ENCODE measurements around the gene SHC4. TPM values are rescaled to one million over a fixed set of nuclear protein-coding genes. Genes with fewer than 3 reads are reported as not detected.

The SHC4 gene
- total RNA-seq, 1 donor from 2014 or later, result 0.68 TPM

DNA sequence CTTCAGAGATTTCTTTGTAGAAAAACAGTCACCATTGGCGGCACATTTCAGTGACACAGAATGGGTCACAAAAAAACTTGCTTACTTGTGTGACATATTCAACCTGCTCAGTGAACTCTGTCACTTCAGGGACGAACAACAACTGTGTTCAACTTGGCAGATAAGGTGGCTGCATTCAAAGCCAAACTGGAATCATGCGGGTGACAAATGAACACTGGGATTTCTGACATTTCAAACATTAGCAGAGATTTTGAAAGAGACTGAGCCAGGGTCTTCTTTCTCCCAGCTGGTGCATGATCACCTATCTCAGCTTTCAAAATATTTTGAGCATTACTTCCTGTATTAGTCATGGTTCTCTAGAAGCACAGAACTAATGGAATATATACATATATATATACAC is 87.7 kb downstream of the SHC4 start:
- peaks cover 22% of the 10 kb centered on the region for H3K4me1 ChIP-seq
- H3K4me3 ChIP-seq, result no peak overlapping the region
- TF ChIP-seq, protein P1, sequence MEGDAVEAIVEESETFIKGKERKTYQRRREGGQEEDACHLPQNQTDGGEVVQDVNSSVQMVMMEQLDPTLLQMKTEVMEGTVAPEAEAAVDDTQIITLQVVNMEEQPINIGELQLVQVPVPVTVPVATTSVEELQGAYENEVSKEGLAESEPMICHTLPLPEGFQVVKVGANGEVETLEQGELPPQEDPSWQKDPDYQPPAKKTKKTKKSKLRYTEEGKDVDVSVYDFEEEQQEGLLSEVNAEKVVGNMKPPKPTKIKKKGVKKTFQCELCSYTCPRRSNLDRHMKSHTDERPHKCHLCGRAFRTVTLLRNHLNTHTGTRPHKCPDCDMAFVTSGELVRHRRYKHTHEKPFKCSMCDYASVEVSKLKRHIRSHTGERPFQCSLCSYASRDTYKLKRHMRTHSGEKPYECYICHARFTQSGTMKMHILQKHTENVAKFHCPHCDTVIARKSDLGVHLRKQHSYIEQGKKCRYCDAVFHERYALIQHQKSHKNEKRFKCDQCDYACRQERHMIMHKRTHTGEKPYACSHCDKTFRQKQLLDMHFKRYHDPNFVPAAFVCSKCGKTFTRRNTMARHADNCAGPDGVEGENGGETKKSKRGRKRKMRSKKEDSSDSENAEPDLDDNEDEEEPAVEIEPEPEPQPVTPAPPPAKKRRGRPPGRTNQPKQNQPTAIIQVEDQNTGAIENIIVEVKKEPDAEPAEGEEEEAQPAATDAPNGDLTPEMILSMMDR (IDR thresholded peaks at IDR 0.05), result no peak
- no peak overlapping the region for H3K27ac ChIP-seq
- H3K27me3 ChIP-seq (ENCODE audit: low read depth), result no peaks in the 10 kb centered on the region
- intact Hi-C loops (cut with DNase I), result no loop called here
- H3K36me3 ChIP-seq, result no peaks in the 10 kb centered on the region
- no peaks in the 10 kb centered on the region for H3K9me3 ChIP-seq
- no peak for ATAC-seq
- no peak for DNase-seq

DNA sequence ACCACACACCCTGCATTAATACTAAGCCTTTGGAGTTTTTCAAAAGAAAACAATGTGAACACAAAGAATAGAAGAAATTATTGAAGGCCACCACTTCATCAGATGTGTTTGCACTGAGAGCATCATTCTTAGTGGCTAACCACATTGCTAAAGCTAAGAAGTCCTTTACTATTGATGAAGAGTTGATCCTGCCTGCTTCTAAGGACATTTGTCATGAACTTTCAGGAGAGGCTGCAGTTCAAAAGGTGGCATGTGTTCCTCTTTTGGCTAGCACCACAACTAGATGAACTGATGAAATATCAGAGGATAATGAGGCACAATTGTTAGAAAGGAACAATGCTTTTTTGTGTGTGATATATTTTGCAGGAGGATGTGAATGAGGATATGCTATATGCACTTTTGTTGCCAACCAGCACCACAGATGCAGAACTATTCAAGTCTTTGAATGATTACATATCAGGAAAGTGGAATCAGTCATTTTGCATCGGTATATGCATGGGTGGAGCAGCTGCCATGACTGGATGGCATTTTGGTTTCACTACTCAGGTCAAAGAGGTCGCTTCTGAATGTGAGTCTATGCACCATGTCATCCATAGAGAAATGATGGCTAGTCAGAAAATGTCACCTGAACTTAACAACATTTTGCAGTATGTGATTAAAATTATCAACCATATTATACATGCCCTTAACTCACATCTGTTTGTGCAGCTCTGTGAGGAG is 88.3 kb downstream of the SHC4 start:
- no peak overlapping the region for H3K4me3 ChIP-seq
- no peaks in the 10 kb centered on the region for H3K36me3 ChIP-seq
- H3K27me3 ChIP-seq (ENCODE audit: low read depth), result no peaks in the 10 kb centered on the region
- DNase-seq, result no peak
- TF ChIP-seq, protein P1 (IDR thresholded peaks at IDR 0.05), result no peak
- H3K4me1 ChIP-seq, result peaks cover 22% of the 10 kb centered on the region
- H3K27ac ChIP-seq, result no peak overlapping the region
- intact Hi-C loops (cut with DNase I), result no loop called here
- no peak for ATAC-seq
- H3K9me3 ChIP-seq, result no peaks in the 10 kb centered on the region

DNA sequence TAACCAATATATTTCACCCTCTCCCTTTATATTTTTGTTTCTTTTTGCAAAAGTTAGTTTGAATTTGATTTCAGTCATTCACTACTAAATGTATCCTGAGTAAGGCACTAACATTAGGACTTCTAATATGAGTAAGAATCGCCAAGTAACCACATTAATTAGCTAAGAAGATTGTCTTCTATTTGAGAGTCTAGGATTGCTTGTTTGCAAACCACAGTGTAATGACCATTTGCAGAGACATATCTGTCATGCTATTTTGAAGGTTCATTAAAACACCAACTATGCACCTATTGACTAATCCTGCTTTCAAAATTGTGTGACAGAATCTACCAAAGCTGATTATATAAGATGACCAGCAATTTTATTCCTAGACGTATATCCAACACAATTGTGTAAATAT is 91.1 kb downstream of the SHC4 start:
- ATAC-seq (no peak), DNase-seq (no peak)
- Histone ChIP-seq H3K4me1 (peaks cover 9% of the 10 kb centered on the region), H3K36me3 (no peaks in the 10 kb centered on the region), H3K27me3 (ENCODE audit: low read depth) (no peaks in the 10 kb centered on the region), H3K4me3 (no peak overlapping the region), H3K27ac (no peak overlapping the region), H3K9me3 (no peaks in the 10 kb centered on the region)
- TF ChIP-seq, protein P1 (IDR thresholded peaks at IDR 0.05), result no peak
- intact Hi-C loops (cut with DNase I), result no loop called here

DNA sequence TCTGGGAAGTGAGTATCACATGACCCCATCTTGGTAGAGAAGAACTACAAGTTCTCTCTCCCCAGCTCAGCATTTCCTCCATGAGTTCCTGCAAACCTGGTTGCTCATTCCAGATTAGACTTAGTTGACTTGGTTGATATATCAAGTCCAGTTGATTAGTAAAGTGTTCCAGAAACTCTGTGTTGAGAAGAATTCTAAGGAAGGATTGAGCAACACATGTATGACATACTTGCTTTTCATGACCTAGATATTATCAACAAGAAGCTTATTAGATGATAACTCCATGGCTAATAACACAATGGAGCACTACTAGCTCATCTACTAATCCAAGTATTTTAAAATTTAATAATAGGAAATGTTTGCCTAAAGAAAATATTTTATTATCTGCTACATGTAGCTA is 92.2 kb downstream of the SHC4 start:
- Histone ChIP-seq H3K36me3 (no peaks in the 10 kb centered on the region), H3K4me1 (peaks cover 5% of the 10 kb centered on the region), H3K27me3 (ENCODE audit: low read depth) (no peaks in the 10 kb centered on the region), H3K9me3 (no peaks in the 10 kb centered on the region), H3K27ac (no peak overlapping the region), H3K4me3 (no peak overlapping the region)
- intact Hi-C loops (cut with DNase I), result no loop called here
- TF ChIP-seq, protein P1 (IDR thresholded peaks at IDR 0.05), result no peak
- ATAC-seq (no peak), DNase-seq (no peak)

DNA sequence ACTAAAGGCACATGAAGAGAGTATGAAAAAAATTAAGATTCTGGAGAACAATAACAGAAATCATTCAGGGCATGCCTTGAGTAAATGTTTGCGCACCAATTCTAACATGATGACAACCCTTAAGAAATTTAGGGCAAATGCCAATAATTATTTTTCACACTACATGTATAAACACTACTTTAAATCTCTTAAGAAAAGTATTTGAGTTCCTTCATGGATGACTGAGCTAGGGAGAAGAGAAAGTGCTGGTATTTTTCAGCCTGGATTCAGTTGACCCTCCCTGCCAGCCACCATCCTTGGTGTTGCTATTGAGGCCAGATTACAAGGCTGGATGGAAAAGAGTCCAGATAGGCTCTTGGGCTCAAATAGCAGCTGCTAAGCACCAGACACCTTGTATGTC is 93.8 kb downstream of the SHC4 start:
- Histone ChIP-seq H3K36me3 (no peaks in the 10 kb centered on the region), H3K27me3 (ENCODE audit: low read depth) (no peaks in the 10 kb centered on the region), H3K9me3 (no peaks in the 10 kb centered on the region), H3K4me1 (peaks cover 5% of the 10 kb centered on the region), H3K27ac (no peak overlapping the region), H3K4me3 (no peak overlapping the region)
- intact Hi-C loops (cut with DNase I), result loop anchor here (10.0 kb wide), 1 partner anchor 275 kb away; no protein-coding TSS in a partner anchor
- TF ChIP-seq, protein P1 (IDR thresholded peaks at IDR 0.05), result no peak
- ATAC-seq (peak in 1 of 2 donors; percentile 68), DNase-seq (no peak)
